ENCODE measurements around the gene IFNA21. TPM values are rescaled to one million over a fixed set of nuclear protein-coding genes. Genes with fewer than 3 reads are reported as not detected.
"Not testable (repeated sequence)": the region's sequence is repeated elsewhere in the genome, so short reads cannot be mapped to it uniquely, and the experiment has no call there.

The IFNA21 gene
- total RNA-seq, 1 experiment from 2014 or later, result not detected

- Histone ChIP-seq H3K4me3 (ENCODE audit: insufficient read depth, low read depth, low read length) (no peak overlapping the region), H3K27me3 (ENCODE audit: control insufficient read depth, insufficient read depth, low read length) (no peaks in the 10 kb centered on the region), H3K36me3 (replicated peaks; ENCODE audit: control insufficient read depth, insufficient read depth, low read length) (no peaks in the 10 kb centered on the region)
- DNase-seq, result no peak
Observed at GRCh38 chr9:21165516-21165915, 944 bp downstream of the IFNA21 start.

- DNase-seq, result no peak
- H3K36me3 ChIP-seq (replicated peaks; ENCODE audit: control insufficient read depth, insufficient read depth, low read length), result no peaks in the 10 kb centered on the region
Observed at GRCh38 chr9:21160178-21160577, 6.3 kb downstream of the IFNA21 start.

GRCh38 chr9:21155501-21155900 lies 11.0 kb downstream of the IFNA21 start:
- Histone ChIP-seq H3K4me3 (ENCODE audit: insufficient read depth, low read depth, low read length) (no peak overlapping the region), H3K36me3 (replicated peaks; ENCODE audit: control insufficient read depth, insufficient read depth, low read length) (no peaks in the 10 kb centered on the region), H3K27me3 (ENCODE audit: control insufficient read depth, insufficient read depth, low read length) (no peaks in the 10 kb centered on the region)
- no peak for DNase-seq

More at GRCh38 chr9:21160178-21160577, 6.3 kb downstream of the IFNA21 start:
- Histone ChIP-seq H3K27me3 (ENCODE audit: control insufficient read depth, insufficient read depth, low read length) (no peaks in the 10 kb centered on the region), H3K4me3 (ENCODE audit: insufficient read depth, low read depth, low read length) (no peak overlapping the region)

GRCh38 chr9:21154018-21154608 lies 12.3 kb downstream of the IFNA21 start:
- no peak overlapping the region for H3K4me3 ChIP-seq (ENCODE audit: insufficient read depth, low read depth, low read length)
- DNase-seq, result peak; percentile 31
- no peaks in the 10 kb centered on the region for H3K27me3 ChIP-seq (ENCODE audit: control insufficient read depth, insufficient read depth, low read length)
- H3K36me3 ChIP-seq (replicated peaks; ENCODE audit: control insufficient read depth, insufficient read depth, low read length), result no peaks in the 10 kb centered on the region

GRCh38 chr9:21153336-21154017 lies 13.0 kb downstream of the IFNA21 start:
- Histone ChIP-seq H3K36me3 (replicated peaks; ENCODE audit: control insufficient read depth, insufficient read depth, low read length) (no peaks in the 10 kb centered on the region), H3K27me3 (ENCODE audit: control insufficient read depth, insufficient read depth, low read length) (no peaks in the 10 kb centered on the region), H3K4me3 (ENCODE audit: insufficient read depth, low read depth, low read length) (no peak overlapping the region)
- DNase-seq, result peak; percentile 16

- DNase-seq, result no peak
- no peaks in the 10 kb centered on the region for H3K36me3 ChIP-seq (replicated peaks; ENCODE audit: control insufficient read depth, insufficient read depth, low read length)
Observed at GRCh38 chr9:21144603-21145002, 21.9 kb downstream of the IFNA21 start.

GRCh38 chr9:21141427-21141882 lies 25.0 kb downstream of the IFNA21 start, which contains the start of gene IFNW1:
Gene IFNW1 (minus strand): TSS chr9:21141832. CDS start chr9:21141570, 262 bp downstream.
- H3K27me3 ChIP-seq (ENCODE audit: control insufficient read depth, insufficient read depth, low read length), result no peaks in the 10 kb centered on the region
- DNase-seq, result peak; percentile 21
- no peaks in the 10 kb centered on the region for H3K36me3 ChIP-seq (replicated peaks; ENCODE audit: control insufficient read depth, insufficient read depth, low read length)
- no peak within 1 kb of the TSS for H3K4me3 ChIP-seq (ENCODE audit: insufficient read depth, low read depth, low read length)

More at GRCh38 chr9:21144603-21145002, 21.9 kb downstream of the IFNA21 start:
- no peaks in the 10 kb centered on the region for H3K27me3 ChIP-seq (ENCODE audit: control insufficient read depth, insufficient read depth, low read length)
- H3K4me3 ChIP-seq (ENCODE audit: insufficient read depth, low read depth, low read length), result no peak overlapping the region

- Histone ChIP-seq H3K4me3 (ENCODE audit: insufficient read depth, low read depth, low read length) (no peak overlapping the region), H3K27me3 (ENCODE audit: control insufficient read depth, insufficient read depth, low read length) (no peaks in the 10 kb centered on the region), H3K36me3 (replicated peaks; ENCODE audit: control insufficient read depth, insufficient read depth, low read length) (no peaks in the 10 kb centered on the region)
- DNase-seq, result no peak
Observed at GRCh38 chr9:21137020-21137419, 29.4 kb downstream of the IFNA21 start.

- DNase-seq, result no peak
- no peak overlapping the region for H3K4me3 ChIP-seq (ENCODE audit: insufficient read depth, low read depth, low read length)
- no peaks in the 10 kb centered on the region for H3K36me3 ChIP-seq (replicated peaks; ENCODE audit: control insufficient read depth, insufficient read depth, low read length)
- no peaks in the 10 kb centered on the region for H3K27me3 ChIP-seq (ENCODE audit: control insufficient read depth, insufficient read depth, low read length)
Observed at GRCh38 chr9:21135736-21136135, 30.7 kb downstream of the IFNA21 start.

- H3K27me3 ChIP-seq (ENCODE audit: control insufficient read depth, insufficient read depth, low read length); DNase-seq; H3K36me3 ChIP-seq (replicated peaks; ENCODE audit: control insufficient read depth, insufficient read depth, low read length); H3K4me3 ChIP-seq (ENCODE audit: insufficient read depth, low read depth, low read length): not testable (repeated sequence)
Observed at GRCh38 chr9:21128186-21128585, 38.3 kb downstream of the IFNA21 start.

GRCh38 chr9:21121595-21122251 lies 44.7 kb downstream of the IFNA21 start:
- Histone ChIP-seq H3K4me3 (ENCODE audit: insufficient read depth, low read depth, low read length) (no peak overlapping the region), H3K36me3 (replicated peaks; ENCODE audit: control insufficient read depth, insufficient read depth, low read length) (no peaks in the 10 kb centered on the region), H3K27me3 (ENCODE audit: control insufficient read depth, insufficient read depth, low read length) (no peaks in the 10 kb centered on the region)
- no peak for DNase-seq

- no peaks in the 10 kb centered on the region for H3K27me3 ChIP-seq (ENCODE audit: control insufficient read depth, insufficient read depth, low read length)
- no peak overlapping the region for H3K4me3 ChIP-seq (ENCODE audit: insufficient read depth, low read depth, low read length)
- DNase-seq, result no peak
- H3K36me3 ChIP-seq (replicated peaks; ENCODE audit: control insufficient read depth, insufficient read depth, low read length), result no peaks in the 10 kb centered on the region
Observed at GRCh38 chr9:21121079-21121478, 45.4 kb downstream of the IFNA21 start.

- H3K4me3 ChIP-seq (ENCODE audit: insufficient read depth, low read depth, low read length), result no peak overlapping the region
- DNase-seq, result no peak
- H3K27me3 ChIP-seq (ENCODE audit: control insufficient read depth, insufficient read depth, low read length), result no peaks in the 10 kb centered on the region
Observed at GRCh38 chr9:21119093-21119770, 47.2 kb downstream of the IFNA21 start.

More at GRCh38 chr9:21119093-21119770, 47.2 kb downstream of the IFNA21 start:
- H3K36me3 ChIP-seq (replicated peaks; ENCODE audit: control insufficient read depth, insufficient read depth, low read length), result no peaks in the 10 kb centered on the region
